ENCODE results near the gene PTPRN2.

DNA sequence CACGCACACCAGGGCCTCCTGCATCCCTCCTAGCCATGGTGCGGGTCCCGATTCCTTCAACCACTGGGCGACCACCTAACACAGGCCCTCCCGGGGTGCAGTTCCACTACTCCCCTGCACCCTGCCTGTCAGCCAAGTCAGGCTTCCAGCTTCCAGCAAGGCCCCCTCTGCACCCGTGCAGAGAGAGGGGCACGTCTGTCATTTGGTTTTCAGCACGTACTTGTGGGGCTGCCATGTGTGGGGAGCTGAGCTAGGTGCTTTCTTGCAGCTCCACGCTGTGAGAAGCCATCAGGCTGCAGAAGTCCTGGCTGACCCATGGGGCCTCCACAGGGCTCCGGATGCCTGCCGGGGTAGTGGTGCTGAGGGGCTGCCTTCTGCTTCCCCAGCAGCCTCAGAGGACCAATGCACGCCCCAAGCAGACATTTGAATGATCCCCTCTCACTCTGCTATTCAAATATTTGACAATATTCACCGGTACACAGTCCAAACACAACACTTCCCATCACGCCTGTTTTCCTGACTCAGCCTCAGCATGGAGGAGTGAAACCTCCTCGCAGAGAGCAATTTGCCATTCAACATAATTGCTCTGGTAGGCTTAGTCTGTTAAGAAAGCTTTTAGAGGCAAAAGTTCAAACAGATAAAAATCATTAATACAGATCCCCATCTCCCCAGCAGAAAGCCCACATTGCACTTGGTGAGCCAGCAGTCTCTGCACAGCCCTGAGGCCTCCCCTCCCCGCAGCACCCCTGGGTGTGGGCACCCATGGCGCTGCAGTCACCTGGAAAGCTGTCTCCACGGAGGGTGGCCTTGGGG is 449.9 kb downstream of the PTPRN2 start:
- TF ChIP-seq, protein P1, sequence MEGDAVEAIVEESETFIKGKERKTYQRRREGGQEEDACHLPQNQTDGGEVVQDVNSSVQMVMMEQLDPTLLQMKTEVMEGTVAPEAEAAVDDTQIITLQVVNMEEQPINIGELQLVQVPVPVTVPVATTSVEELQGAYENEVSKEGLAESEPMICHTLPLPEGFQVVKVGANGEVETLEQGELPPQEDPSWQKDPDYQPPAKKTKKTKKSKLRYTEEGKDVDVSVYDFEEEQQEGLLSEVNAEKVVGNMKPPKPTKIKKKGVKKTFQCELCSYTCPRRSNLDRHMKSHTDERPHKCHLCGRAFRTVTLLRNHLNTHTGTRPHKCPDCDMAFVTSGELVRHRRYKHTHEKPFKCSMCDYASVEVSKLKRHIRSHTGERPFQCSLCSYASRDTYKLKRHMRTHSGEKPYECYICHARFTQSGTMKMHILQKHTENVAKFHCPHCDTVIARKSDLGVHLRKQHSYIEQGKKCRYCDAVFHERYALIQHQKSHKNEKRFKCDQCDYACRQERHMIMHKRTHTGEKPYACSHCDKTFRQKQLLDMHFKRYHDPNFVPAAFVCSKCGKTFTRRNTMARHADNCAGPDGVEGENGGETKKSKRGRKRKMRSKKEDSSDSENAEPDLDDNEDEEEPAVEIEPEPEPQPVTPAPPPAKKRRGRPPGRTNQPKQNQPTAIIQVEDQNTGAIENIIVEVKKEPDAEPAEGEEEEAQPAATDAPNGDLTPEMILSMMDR (conservative IDR thresholded peaks at IDR 0.05 in 1 of 2, IDR thresholded peaks at IDR 0.05 in 1 of 2; ENCODE audit: extremely low read depth in 1 of 2, insufficient read depth in 1 of 2, low read depth in 1 of 2, low read length in 2 of 2): no peak
- no peak for TF ChIP-seq EZH2 (IDR thresholded peaks at IDR 0.05; ENCODE audit: borderline replicate concordance, low read length)

All from mammary epithelial cell (primary cell).